GM19324 (cell line): ENCODE data around the gene INF2.
"Not testable (repeated sequence)": the region's sequence is repeated elsewhere in the genome, so short reads cannot be mapped to it uniquely, and the experiment has no call there.

Experiments
- ATAC-seq: cut with Tn5 transposase; IDR thresholded peaks from one replicate; pipeline ENCODE4 v1.9.1; 2021; ENCODE audit warnings: mild to moderate bottlenecking, moderate library complexity; ENCODE audit not compliant: unreplicated experiment, low FRiP score

The INF2 gene

DNA sequence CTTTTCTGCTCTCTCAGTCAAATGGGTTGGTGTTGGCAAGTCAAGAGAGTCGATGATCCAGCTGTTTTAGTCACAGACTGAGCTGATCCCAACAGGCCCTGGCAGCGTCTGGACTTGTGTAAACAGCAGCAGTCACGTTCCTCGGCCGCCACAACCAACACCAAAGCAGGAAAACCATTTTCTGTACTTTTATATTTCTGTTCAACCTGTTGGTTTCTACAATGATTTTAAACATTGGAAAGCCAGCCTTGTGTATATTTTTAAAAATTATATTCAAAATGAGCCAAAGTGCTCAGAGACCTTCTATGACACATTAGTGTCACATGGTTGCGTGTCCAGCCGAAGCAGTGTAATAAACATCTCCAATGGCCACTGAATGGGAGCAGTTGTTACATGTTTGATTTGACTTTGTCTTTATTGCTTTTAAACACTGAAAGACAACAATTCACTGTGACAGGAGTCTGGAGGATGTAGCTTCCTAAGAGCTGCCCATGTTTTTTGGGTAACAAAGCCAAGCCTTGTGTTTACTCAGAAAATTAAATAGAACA is 57.6 kb downstream of the INF2 start:
- ATAC-seq, result no peak

DNA sequence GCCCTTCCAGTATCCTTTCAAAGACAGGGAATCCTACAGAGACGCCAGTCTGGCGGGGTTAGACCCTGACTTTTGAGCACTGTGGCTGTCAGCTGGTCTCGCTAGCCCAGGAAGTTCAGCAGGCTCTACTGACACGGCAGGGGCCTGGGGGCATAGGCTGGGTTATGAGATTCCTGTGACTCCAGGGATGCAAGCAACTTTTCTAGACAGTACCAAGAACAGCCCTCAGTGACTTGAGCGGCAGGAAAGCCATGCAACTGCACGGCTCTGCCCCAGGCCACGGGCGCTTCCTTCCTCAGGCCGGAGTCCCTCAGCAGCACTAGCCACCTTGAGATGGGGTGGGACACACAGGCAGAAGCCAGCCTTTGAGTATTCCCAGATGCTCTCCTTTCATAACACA is 58.5 kb downstream of the INF2 start:
- ATAC-seq, result no peak

DNA sequence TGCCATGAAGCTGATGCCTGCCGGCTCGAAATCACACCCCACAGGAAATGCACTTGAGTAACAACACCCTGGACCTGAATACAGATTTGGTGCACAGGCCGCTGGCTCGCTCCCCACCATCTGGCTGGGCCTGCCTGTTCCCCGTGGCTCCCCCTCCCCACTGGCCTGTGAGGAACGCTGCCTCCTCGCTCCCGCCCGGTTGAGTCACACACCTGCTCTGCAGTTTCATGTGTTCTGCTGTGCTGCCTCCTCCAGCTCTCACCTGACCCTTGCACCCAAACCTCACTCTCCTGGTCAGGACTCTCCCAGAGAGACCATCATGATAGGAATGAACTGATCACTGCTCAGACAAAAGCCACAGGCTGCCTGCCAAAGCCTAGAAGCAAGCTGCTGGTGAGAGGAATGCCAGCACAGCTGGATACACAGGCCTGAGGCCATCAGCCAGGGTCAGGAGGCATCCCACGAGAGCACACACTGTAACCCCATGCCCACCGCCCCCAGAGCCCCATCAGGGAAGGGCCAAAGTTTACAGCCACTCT is 59.8 kb downstream of the INF2 start:
- ATAC-seq, result no peak

DNA sequence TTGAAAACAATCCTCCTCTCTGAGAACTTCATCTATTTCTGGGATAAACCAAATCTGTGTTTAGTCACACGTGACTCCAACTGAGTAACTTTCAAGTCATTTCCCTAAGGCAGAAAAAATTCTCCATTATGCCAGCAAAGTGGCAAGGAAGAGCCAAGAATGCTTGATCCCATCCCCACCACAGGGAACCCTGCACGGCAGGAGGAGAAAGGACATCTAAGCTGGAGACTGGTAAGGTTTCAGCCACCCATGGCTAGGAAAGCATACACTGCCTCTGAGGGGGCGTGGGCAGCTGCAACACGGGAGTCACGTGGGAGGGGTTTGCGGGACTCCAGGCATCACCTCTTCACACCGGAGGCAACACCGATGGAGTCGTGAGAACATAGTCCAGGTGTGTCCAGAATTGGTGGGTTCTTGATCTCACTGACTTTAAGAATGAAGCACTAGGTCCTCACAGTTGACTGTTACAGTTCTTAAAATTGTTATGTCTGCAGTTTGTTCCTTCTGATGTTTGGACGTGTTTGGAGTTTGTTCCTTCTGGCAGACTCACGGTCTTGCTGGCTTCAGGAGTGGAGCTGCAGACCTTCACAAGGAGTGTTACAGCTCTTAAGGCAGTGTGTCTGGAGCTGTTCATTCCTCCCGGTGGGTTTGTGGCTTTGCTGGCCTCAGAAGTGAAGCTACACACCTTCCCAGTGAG is 60.8 kb downstream of the INF2 start:
- ATAC-seq, result no peak

DNA sequence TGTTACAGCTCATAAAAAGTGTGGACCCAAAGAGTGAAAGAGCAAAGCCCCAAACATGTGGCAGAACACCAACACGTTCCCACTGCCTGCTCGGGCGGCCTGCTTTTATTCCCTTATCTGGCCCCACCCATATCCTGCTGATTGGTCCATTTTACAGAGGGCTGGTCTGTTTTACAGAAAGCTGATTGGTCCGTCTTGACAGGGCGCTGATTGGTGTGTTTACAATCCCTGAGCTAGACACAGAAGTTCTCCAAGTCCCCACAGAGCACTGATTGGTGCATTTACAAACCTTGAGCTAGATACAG is 61.3 kb downstream of the INF2 start:
- not testable (repeated sequence) for ATAC-seq

DNA sequence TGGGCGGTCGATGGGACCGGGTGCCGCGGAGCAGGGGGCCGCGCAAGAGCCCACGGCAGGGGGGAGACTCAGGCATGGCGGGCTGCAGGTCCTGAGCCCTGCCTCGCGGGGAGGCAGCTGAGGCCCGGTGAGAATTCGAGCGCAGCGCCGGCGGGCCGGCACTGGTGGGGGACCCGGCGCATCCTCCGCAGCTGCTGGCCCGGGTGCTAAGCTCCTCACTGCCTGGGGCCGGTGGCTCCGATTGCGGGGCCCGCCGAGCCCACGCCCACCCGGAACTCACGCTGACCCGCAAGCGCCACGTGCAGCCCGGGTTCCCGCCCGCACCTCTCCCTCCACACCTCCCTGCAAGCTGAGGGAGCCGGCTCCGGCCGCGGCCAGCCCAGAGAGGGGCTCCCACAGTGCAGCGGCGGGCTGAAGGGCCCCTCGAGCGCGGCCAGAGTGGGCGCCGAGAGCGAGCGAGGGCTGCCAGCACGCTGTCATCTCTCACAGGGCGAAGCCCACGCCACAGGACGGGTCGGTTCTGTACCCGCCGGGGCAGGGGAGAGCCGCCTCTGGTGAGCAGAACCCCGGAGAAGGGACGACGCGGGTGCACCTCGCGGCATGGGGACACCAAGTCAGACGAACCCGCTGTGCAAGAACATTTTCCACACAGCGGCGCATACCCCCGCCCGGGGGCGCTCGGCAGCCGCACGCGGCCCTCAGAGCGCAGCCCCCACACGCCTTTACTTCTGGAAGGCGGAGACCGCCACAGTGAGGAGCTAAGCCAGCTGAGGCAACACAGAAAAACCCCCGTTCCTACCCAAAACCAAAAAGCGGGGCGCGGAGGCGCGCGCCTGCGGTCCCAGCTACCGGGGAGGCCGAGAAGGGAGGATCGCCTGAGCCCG is 62.4 kb downstream of the INF2 start:
- ATAC-seq, result no peak

DNA sequence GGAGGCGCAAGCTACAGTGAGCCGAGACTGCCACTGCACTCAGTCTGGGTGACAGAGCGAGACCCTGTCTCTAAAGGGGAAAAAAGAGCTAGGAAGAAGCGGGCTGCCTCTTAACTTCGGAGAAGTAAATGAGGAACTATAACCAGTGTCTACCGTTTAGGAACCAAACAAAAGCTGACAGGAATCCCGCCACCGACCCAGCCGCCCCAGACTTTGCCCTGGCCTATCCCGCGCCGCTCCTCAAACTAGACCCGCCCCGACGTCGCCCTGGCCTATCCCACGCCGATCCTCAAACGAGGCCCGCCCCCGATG is 63.0 kb downstream of the INF2 start:
- peak; percentile 0 for ATAC-seq

DNA sequence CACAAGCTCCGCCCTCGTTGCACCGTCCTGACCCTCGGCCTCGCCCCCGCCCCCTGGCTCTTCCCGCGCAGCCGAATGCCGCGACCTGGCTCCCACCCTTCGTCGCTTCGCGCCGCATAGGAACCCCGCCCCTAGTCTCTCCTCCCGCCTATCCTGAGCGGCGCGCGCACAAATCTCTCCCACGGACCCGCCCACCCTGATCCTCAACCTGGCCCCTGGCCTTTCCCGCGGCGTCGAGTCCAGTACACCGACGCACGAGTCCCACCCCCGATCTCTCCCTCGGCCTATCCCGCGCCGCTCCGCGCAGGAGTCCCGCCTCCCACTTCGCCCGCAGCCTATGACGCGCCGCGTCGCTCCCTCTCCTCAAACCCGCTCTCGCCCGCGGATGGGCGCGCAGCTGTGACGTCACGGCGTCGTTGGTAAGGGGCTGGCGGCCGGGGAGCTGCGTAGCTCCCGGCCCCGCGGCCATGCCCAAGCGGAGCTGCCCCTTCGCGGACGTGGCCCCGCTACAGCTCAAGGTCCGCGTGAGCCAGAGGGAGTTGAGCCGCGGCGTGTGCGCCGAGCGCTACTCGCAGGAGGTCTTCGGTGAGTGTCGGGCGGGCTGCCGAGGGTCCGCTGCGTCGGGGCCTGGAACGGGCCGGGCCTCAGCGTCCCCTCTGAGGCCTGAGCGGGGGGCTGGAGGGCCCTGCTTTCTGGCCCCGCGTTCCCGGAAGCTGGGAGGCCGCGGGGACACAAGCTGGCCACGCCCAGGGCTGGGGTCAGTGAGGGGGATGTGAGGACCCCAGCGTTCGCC is 63.5 kb downstream of the INF2 start, which contains the start of gene SIVA1:
Gene SIVA1 (plus strand): TSS at position 413 of the 793 bp plus-strand sequence. CDS start 55 bp downstream, at position 468.
- peak; percentile 88 for ATAC-seq

DNA sequence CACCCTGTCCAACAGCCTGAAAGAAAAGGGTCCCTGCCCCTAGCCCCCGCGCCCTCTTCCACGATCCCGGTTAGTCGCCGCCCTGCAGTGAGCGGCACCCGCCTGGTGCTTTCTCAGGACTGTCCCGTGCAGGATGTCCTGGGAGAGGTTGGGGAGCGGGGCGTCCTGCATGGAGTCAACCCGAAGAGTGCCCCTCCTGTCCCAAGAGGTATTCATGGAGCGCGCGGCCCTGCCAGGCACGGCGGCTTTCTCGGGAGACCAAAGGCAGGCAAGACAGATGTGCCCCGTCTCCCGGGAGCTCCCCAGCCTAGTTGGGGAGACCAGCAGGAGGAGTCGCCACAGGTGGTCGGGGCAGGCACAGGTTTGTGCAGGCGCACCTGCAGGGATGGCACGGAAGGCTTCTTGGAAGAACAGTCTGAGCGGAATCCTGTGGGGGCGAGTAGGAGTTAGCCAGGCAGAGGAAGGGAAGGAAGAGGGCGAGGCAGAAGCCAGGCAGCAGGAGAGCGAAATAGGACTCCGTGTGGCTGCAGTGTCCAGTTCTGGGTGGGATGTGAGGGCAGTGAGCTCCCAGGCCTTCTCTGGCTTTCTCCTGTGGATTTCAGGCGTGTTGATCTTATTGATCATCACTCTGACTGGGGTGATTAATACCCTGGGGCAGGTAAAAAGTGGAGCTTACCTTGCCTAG is 64.3 kb downstream of the INF2 start:
- no peak for ATAC-seq

DNA sequence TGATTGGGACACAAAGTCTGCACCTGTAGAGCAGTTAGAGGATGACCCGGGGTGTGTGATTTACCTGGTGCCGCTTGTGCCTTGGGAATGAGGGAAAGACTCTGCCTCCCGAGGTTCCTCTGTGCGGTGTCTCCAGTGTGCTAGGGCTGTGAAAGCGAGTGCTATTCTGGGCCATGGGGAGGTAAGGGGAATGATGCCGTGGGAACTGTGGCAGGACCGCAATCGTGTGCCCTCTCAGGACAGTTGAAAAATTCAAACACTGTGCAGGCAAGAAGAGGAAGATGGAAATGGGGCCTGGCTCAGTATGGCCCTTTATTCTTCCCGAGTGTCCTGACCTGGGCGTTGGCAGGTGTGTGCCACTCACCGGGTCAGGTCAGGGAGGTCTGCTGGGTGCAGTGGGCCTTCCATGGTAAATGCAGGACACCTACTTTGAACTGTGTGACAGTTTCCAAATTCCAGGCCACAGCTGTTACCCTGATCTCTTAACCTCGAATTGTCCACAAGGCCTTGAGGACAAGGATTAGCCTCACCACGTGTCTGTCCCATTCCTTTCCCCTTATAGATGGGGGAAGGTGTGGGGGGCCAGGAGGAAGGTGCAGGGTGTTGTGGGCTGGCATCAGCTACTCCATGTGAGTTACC is 64.9 kb downstream of the INF2 start:
- ATAC-seq, result no peak

DNA sequence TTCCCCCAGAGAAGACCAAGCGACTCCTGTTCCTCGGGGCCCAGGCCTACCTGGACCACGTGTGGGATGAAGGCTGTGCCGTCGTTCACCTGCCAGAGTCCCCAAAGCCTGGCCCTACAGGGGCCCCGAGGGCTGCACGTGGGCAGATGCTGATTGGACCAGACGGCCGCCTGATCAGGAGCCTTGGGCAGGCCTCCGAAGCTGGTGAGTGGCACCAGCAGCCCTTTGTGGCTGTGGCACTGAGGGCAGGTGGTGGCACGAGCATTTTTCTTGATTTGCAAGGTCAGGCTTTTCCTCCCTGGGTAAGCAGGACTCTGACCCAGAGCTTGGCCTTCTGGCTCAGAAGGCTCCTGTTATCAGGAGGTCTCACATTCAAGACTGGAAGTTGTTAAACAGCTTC is 66.2 kb downstream of the INF2 start:
- no peak for ATAC-seq

DNA sequence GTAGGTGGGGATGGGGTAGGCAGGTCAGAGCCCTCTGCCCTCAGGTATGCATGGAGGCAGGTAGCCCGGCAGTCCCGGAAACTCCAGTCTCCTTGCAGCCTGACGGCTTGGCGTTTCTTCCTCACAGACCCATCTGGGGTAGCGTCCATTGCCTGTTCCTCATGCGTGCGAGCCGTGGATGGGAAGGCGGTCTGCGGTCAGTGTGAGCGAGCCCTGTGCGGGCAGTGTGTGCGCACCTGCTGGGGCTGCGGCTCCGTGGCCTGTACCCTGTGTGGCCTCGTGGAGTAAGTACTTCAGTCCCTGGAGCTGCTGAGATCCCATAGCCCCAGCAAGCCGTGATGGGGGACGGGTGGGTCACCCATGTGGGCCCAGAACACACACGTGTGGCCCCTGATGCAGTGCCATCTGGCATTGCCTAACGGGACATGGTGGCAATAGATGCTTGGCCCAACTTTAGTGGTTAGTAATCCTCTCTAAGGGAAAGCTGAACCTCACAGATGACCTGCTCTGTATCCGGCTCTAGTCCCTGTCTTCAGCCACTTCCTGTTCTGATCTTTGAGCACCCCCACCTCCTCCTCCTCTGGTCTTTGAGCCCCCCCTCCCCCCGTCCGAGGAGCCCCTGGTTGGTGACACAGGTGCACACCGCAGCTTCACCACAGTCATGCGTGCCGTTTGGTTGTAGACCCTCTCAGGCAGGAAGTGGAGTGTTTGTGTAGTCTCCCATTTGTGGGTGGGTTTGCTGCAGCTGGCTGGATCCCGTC is 67.2 kb downstream of the INF2 start:
- no peak for ATAC-seq

DNA sequence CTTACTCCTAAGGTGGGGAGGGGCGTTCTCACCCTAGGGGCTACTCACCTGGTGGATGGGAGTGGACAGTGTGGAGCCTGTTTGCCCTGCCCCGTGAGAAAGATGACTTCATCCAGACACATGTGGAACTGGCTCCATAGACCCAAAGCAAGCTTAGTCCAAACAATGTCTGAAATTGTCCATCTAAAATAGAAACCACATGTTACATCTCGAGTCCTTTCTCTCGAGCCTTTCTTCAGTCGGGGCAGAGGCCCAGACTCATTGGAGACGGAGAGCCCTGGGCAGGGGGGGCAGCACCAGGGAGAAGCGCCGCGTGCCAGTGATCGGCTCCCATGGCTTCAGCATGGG is 67.8 kb downstream of the INF2 start:
- ATAC-seq, result no peak

DNA sequence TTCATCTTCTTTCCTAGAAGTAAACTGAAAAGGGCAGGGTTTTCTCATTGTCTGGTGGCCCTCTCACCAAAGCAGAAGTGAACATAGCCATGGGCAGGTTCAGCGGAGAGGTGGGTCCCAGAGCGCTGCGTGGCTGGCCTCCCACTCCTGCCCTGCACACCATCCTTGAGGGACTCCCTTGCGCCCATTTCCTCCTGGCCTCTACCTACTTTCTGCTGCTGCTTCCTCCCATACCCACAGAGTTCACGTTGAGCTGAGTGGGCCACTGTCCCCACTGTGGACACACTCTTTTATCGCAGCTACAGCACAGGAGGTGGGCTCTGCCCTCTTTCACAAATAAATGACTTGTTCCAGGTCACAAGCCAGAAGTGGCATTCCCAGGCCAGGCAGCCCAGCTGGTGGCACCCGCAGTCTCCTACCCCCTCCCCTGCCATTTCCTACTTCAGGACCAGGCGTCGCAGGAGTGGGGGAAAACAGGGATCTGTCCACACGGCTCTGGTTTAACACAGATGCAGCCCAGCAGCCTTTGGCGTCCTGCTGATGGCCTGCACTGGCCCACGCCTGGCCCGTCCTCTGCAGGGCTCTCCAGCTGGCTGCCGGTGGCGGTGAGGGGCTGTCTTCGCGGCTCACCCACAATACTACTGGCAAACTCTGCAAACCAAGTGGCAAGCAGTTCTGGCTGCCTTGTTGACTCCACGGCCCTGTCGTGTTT is 68.4 kb downstream of the INF2 start:
- ATAC-seq, result no peak

DNA sequence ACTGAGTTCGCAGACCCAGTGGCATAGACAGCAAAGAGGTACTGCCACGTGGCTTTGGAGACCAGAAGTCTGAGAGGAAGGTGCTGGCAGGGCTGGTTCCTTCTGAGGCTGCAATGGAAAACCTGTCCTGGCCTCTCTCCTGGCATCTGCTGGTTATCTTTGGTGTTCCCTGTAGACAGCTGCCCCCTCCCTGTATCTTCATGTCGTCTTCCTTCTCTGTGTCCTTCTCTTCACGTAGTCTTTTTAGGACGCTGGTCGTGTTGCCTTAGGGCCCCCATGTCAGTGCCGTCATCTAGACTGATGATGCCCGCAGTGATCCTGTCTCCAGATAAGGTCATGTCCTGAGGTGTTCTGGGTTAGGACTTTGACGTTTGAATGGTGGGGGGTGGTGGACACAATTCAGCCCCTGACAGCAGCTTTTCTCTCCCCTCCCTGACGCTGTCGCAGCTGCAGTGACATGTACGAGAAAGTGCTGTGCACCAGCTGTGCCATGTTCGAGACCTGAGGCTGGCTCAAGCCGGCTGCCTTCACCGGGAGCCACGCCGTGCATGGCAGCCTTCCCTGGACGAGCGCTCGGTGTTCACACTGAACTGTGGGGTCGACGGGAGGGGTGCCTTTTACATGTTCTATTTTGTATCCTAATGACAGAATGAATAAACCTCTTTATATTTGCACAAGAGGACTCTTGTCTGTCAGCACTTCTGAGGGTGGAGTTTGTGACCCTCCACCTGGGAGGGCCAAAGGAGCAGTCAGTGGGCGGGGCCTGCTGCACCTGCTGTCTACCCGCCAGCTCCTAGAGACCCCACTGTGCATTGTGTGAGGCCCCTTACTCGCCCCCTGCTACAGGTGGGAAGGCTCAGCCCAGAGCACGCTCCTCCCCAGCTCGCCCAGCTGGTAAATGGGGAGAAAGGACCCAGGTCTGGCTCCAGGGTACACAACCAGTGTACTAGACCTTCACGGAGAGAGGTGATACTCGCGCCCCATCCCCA is 69.9 kb downstream of the INF2 start:
- ATAC-seq, result no peak

DNA sequence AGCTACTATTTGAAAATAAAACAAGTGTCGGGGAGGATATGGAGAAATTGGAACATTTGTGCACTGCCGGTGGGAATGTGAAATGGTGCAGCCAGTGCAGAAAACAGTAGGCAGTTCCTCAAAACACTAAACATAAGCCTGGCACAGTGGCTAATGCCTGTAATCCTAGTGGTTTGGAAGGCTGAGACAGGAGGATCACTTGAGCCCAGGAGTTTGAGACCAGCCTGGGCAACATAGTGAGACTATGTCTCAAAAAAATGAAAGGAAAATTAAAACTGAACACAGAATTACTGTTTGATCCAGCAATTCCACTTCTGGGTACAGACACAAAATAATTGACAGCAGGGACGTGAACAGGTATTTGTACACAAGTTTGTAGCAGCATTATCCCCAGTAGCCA is 76.1 kb downstream of the INF2 start:
- ATAC-seq, result no peak

DNA sequence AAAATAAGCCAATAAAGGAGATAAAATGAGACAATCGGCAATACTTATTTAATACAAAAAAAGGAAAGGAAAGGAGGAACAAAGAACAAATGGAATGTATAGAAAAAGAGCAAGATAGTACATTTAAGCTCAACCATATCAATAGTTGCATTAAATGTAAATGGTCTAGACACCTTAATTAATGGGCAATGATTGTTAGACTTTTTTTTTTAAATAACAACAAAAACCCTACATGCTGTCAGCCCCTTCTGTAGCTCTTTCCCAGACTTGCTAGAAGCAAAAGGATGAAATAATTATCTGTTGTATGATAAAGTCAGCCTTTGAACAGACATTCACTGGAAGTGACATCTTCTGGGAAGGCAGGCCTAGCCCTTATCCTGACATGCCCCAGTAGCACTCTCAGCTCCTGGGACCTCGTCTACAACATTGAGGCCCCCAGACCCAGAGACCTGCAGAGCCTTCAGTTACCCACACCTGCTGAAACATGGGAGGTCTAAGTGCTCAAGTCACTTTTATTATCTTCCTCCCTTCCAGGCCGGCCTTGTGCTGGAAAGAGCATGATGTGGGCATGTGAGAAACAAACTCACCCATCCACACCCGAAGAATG is 76.9 kb downstream of the INF2 start:
- no peak for ATAC-seq
